ENCODE measurements around the gene SH3PXD2B. TPM values are rescaled to one million over a fixed set of nuclear protein-coding genes. Genes with fewer than 3 reads are reported as not detected.
"Not testable (repeated sequence)": the region's sequence is repeated elsewhere in the genome, so short reads cannot be mapped to it uniquely, and the experiment has no call there.

The SH3PXD2B gene
- total RNA-seq, 1 donor from 2014 or later, result 30.7 TPM

DNA sequence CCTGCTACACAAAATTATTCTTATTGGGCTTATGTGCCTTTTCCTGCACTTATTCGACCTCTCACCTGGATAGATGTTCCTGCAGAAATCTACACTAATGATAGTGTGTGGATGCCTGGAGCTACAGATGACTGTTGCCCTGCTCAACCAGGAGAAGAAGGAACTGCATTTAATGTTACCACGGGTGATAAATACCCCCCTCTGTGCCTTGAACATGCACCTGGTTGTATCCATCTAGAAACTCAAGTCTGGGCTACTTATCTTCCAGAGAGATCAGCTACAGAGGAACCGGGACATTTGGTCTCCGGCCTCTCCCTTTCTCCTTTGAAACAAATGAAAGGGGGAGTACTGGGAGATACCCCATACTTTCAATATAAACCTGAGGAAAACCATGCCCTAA, 54.5 kb downstream of the SH3PXD2B start:
- DNase-seq, result no peak

DNA sequence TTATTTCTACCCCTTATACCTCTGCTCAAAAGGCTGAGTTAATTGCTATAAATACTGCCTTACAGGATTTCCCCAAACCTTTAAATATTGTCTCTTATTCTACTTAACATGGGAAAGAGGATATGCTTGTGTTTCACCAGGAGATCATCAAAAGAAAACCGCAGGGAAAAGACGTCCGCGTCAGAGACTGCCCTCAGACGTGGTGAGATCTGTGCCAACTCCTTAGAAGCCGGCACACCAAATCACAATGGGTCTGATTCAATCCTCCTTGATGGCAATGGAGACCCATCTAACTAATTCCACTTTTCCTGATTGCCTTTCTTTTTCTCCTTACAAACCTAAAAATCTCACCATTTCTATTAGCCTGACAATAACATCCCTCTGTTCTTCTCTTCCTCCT, 55.0 kb downstream of the SH3PXD2B start:
- DNase-seq, result no peak

DNA sequence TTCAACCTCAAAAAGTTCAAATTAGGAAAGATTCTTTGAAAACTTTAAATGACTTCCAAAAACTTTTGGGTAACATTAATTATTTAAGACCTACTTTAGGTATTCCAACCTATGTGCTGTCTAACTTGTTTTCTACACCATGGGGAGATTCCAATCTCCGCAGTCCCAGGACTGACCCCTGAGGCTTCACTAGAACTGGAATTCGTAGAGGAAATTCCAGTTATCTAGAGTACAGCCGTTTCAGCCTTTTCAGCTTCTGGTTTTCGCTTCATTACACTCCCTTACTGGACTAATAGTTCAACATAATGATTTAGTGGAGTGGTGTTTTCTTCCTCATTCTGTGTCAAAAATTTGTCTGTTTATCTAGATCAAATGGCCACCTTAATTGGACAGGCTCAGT, 55.7 kb downstream of the SH3PXD2B start:
- DNase-seq, result not testable (repeated sequence)

DNA sequence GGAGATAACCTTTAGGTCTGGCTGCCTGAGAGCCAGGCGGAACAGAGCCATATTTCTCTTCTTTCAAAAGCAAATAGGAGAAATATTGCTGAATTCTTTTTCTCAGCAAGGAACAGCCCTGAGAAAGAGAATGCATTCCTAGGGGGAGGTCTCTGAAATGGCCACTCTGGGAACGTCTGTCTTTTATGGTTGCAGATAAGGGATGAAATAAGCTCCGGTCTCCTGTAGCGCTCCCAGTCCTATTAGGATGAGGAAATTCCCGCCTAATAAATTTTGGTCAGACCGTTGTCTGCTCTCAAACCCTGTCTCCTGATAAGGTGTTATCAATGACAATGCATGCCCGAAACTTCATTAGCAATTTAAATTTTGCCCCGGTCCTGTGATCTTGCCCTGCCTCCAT, 57.3 kb downstream of the SH3PXD2B start:
- DNase-seq, result not testable (repeated sequence)

DNA sequence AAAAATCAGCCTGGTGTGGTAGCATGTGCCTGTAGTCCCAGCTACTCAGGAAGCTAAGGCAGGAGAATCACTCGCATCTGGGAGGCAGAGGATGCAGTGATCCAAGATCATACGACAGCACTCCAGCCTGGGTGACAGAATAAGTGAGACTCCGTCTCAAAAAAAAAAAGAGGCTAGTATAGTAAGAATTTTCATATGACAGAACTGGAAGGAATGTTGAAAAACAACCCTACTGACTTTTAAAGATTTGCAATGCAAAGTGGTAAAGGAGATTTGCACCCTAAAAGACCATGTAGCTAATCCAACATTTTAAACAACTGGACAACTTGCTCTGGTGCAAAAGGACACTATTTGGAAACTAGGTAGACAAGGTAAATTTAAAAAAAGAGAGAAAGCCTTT, 58.1 kb downstream of the SH3PXD2B start:
- DNase-seq, result no peak

DNA sequence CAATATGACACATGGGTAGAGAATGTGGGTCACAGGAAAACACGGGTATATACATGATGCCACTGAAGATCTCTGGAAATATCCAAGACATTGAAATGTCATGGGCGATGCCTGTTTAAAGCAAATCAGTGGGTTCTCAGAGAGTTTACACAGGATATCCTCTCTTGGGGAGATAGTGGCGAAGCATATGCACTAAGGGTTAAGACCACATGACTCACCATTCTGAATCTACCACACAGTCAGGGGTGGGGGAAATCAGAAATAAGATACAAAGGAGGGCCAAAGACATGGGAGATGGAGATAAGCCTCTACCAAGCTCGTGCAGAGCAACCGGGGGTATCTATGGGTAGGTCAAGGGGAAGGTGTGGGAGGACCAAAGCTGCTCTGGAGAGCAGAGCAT, 58.8 kb downstream of the SH3PXD2B start:
- no peak for DNase-seq

DNA sequence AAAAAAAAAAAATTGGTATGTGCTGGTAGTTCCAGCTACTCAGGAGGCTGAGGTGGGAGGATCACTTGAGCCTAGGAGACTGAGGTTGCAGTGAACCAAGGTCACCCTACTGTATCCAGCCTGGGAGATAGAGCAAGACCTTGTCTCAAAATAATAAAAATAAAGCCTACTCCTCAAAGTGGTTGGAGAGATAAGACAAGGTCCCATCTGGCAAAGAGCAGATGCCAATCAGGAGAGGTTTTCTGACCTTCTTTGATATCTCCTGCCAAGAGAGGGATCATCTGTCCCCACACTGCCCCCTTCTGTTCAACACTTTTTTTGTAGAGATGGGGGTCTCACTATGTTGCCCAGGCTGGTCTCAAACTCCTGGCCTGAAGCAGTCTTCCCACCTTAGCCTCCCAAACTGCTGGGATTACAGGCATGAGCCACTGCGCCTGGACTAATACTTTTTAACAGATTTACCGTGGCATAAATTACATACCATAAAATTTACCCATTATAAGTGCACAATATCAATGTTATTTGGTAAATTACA, 64.7 kb downstream of the SH3PXD2B start:
- no peak for DNase-seq

DNA sequence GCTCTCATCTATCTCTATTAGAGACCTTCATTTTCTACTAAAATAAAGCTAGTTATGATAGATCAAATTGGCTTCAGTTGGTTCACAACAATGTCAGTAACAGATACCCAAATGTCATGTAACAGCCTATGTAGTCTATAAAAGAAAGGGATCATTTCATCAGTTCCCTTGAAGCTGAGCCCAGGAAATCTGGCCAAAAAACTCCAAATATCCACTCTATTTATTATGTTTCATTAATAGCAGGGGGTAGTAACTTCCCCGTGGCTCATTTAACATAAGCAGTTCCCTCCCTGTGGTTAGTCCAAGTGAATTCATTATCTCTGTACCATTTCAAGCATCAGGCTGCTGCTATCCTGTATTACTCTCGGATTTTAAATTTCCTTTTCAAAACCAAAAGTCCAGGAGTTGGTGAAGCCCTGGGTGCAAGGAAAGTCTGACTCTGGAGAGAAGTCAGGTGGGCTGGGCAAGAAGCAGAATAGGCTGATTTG, 66.0 kb downstream of the SH3PXD2B start:
- no peak for DNase-seq

DNA sequence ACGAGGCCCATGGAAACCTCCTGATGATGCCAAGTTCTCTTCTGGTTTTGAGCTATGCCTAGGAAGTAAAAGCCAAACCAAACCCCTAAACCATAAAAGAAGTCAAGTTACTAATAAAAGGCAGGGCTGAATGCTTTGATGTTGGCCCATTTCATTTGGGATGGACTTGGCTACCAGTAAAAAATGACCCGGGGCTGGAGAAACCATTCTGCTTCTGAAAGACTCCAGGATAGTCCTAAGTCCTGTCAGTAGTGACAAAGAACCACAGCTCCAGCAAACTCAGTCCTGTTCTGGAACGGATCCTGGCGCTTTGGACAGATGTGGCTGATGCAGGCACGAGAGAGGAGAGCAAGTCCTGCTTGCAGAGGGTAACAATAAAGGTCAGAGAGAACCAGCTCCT, 68.6 kb downstream of the SH3PXD2B start:
- DNase-seq, result no peak

DNA sequence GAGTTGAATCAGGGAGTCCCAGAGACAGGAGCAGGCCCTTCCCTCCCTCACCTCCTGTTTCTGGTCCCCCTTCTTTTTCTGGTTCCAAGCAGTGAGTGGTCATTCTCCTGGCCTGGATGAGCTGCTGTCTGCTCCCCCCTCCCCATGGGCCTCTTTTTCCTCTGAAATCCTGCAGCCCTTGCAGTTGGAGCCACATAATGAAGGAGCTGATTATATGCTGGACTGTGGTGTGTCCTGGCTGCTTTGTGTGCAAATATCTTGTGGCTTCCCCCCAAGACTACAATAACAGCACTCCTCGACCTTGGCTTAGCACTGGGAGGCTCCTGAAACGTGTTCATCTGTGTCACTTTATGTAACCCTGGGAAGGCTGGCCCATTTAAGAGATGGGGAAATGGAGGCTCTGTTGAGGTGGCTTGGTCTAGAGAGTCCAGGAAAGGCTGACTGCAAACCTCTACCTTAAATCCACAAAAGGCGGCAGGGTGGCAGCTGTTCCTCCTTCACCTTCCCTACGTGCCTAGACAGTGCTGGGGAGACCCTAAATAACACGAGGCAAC, 69.2 kb downstream of the SH3PXD2B start:
- DNase-seq, result no peak

DNA sequence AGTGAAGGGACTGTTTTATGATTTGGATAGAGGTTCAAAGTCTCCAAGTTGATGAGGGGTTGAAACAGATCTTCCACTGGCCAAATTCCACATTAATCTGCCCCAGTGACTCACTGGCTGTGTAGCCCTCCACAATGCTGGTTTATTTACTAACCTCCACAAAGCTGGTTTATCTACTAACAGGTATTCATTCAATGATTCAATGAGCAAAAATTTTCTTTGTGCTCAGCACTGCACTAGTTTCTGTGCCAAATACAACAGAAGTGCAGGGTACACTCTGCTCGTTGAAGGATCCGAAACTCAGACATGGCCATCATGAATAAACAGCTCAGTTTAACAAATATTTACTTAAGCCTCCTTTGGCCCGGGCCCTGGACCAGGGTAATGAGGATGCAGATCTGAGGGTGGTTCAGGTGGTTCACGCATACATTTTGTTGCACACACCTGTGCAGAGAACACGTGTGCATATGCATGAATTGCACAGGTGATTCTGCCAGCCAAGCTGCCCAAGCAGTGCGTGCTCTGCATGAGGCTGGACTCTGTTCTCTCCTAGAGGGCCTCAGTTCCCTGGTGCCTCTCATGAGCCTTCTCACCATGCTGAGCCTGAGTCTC, 71.0 kb downstream of the SH3PXD2B start:
- DNase-seq, result no peak

DNA sequence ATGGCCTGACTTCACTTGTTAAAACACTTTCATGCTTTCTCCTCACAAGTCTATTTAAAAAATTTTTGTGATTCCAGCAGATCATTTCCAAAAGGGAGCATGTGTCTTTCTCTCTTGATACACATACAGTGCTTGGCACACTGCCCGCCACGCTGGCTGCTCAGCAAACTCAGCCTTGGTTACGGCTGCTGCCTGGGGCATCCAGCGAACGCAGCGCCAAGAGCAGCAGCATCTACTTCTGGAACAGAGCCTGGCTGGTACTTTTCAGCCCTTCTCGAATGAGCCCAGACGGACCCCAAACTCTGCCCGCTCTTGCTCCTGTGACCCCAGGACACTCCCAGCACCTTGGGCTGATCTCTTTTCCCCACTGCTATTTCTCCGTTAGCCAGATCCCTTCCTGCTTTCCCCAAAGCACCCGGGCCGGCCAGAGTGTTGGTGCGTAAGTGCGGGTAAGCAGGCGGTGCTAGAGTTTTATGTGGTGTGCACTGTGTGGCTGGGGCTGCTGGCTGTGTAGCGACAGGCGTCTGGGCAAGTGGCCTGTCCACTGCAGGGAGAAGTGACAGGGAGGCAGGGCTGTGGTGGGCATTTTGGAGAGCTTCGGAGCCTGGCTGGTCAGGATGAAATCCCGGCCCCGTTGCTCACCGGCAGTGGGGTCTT, 73.2 kb downstream of the SH3PXD2B start:
- peak; percentile 67 for DNase-seq

DNA sequence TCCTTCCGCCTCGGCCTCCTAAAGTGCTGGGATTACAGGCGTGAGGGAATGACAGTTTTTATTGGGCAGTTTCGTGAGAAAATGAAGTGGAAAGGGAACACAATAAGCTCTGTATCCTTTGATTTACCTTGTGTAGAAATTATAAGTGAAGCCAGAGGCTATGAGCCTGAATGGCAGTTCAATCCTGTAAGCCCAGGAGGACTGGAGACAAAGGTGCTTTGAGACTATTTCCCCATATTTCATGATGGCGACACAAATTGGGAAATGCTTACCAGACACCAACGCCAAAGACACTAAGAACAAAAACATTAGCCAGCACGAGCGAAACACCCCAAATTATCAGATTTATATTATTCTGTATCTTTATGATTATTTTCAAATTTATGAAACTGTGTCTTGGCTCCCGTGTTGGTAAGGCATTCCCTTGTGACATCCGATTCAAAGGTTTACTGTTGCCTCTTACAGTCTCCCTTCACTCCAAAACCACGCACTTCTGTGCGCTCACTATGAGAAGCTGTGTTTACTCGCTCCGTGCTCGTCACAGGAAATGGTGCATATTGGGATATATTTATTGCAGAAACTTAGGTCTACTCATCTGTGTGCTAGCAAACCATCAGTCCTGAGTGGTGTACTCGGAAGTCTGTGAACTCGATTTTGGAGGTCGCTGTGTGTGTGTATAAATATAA, 73.9 kb downstream of the SH3PXD2B start:
- no peak for DNase-seq

DNA sequence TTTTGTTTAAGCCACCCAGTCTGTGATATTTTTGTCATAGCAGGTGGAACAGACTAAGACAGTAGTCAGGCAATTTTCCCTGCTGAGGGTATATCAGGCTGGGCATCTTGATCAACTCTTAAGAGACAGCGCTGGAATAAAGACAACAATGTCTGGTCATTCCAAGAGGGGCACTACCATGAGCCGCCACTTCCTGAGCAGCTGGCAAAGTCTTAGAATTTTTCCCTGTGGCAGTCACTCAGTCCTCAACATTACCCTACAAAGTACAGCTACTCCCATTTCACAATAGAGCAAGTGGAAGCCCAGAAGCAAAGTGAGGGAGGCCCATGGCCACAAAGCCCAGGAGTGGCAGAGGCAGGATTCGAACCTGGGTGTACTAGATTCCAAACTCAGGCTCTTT, 74.8 kb downstream of the SH3PXD2B start:
- DNase-seq, result no peak

DNA sequence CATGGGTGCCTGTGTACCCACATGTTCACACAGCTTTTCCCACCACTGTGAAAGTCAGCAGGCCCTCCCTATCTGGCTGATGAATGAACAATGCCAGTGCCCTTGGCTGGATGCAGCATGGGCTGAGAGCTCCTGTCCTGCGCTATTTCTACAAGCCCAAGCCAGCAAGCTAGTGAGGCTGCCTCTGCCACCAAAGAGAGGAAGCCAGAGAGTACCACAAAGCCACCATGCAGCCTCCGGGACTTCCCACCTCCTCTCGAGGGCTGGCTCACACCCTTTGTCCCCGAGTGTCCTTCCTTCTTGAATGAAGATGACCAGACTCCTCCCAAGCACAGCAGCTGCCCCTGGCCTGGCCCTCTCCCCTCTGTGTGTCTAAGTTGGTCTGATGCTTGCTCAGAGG, 76.5 kb downstream of the SH3PXD2B start:
- DNase-seq, result no peak

DNA sequence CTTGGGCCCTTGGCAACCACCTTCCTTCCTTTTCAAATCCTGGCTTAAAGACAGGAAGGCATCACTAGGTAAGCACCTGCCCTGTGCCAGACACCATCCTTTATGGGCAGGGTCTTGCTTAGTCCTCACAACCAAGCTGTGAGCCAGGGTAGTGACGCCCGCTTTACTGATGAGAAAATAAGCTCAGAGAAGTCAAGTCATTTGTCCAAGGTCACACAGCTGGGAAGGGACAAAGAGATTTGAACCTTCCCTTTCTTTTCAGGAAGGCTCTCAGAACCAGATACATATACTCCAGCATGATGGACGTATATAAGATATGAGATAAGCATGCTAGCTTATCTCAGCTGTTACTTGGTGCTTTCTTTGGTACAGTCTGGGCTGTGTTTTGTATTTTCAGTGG, 76.9 kb downstream of the SH3PXD2B start:
- no peak for DNase-seq

DNA sequence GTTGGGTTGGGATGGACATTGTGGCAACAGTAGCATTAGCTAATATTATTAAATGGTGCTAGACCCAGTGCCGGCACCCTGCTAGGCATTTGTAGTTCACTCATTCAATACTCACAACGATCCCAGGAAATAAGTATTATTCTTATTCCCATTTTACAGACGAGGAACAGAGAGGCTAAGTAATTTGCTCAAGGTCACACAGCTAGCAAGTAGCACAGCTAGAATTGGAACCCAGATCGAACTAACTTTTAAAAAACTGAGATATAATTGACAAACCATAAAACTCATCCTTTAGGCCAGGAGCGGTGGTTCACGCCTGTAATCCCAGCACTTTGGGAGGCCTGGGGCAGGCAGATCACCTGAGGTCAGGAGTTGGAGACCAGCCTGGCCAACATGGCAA, 79.5 kb downstream of the SH3PXD2B start:
- no peak for DNase-seq

DNA sequence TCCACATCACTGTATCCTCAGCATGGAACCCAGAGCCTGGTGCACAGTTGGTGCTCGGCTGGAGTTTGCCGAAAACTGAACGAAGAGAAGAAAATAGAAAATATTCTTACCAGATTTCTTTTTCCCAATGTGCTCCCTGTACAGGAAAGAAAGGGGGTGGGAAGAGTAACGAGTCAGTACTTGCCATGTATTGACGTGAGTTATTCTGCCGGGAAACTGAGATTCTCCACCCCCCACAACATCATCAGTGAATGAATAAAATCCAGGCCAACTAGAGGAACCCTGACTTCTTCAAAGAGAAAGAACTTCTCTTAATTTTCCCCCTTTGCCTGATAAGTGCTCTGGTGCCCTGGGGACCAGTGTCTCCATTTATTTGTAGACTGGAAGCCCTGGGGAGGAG, 80.6 kb downstream of the SH3PXD2B start:
- no peak for DNase-seq

DNA sequence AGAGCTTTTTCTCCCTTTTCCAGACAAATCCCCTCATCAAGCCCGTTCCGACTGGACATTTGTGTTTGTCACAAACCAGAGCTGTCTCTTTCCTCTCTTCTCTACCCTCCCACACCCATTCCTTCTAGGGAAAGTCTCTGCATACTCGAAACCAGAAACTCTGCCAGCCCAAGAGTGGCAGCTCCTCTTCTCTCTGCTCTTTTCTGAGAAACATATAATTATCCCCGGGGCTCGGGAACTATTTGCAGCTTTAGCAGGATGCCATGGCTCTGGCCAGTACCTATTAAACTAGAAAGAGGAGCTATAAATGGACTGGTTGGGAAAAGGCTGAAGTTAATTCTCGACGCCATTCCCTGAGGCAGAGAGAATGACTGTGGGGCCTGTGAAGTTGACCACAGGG, 82.6 kb downstream of the SH3PXD2B start:
- DNase-seq, result no peak

DNA sequence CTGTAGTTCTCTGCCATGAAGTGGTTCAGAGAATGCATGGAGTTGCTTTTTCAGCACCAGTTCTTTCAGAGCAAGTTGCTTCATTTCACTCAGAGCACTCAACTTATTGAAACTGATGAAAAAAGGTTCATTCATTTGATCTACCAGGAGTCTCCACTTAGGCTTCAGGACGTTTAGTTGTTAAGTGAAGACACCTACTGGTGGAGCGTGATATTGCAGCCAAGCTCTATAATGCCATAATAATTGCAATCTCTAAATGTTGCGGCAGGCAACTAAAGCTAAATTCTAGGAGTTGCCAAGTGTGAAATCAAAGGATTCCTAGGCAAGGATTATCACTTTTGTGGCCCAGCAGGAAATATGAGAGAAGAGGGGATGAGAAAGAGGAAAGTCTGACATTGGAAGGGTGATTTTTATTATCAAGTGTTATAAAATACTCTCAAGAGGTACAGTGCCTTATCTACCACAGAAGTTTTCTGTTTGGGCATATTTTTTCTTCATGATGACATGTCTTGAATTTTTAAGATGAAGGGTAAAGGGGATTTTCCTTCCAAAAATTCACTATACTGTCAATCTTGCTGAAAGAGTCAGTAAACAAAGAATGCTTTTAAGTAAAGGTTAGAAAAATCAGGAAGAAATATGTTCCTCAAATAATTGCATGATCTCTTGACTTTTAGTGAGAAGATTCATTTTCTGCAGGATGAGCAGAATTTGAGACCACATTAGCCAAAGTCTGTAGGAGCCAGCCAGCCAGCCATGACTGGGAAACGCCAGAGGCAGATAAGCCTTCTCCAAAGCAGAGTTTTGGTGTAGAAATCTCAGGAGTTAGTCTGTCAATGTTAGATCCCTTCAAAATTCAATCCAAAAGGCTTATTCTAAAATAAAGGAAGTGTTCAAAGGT, 83.4 kb downstream of the SH3PXD2B start:
- no peak for DNase-seq

DNA sequence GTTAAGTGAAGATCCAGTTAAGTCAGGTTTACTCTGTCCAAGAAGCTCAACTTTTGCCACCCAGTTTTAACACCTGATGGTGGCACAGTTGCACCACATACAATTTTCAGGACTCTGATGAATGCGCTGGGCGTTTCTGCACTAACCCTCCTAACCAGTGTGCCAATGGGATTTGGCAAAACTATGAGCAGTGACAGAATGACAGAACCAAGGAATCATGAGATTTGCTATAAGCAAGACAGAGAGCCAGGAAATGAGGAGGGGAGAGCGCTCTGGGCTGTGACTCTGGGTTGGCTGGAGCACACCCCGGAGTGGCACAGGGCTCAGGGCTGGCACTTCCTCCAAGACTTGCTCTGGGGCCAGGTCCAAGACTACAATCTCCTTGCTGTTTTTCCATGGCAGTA, 84.1 kb downstream of the SH3PXD2B start:
- DNase-seq, result no peak

DNA sequence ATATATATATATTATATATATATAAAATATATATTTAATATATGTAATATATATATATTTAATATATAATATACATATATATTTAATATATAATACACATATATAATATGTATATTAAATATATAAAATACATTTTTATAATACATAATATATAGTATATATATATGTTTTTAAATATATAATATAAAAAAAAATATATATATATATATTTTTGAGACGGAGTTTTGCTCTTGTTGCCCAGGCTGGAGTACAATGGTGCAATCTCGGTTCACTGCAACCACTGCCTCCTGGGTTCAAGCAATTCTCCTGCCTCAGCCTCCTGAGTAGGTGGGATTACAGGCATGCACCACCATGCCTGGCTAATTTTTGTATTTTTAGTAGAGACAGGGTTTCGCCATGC, 85.6 kb downstream of the SH3PXD2B start:
- DNase-seq, result not testable (repeated sequence)
